ENCODE results near the gene PICK1.

Gene PICK1

GRCh38 chr22:38056969-38057891 is at the start of gene PICK1:
Gene PICK1 (plus strand): TSS chr22:38057404. CDS start chr22:38057810, 406 bp downstream.
- peak; percentile 87 for DNase-seq (ENCODE audit: low spot score)

- DNase-seq (ENCODE audit: low spot score), result no peak
Measured at GRCh38 chr22:38009000-38009806, 48.0 kb upstream of the PICK1 start.

GRCh38 chr22:38012604-38013072 is 44.6 kb upstream of the PICK1 start:
- DNase-seq (ENCODE audit: low spot score), result no peak

GRCh38 chr22:38014083-38014482 is 43.1 kb upstream of the PICK1 start:
- DNase-seq (ENCODE audit: low spot score), result no peak

GRCh38 chr22:38016182-38017151 is 40.7 kb upstream of the PICK1 start:
- DNase-seq (ENCODE audit: low spot score), result peak; percentile 97

- DNase-seq (ENCODE audit: low spot score), result peak; percentile 94
Measured at GRCh38 chr22:38017272-38017920, 39.8 kb upstream of the PICK1 start.

- no peak for DNase-seq (ENCODE audit: low spot score)
Measured at GRCh38 chr22:38017939-38018885, 39.0 kb upstream of the PICK1 start.

- DNase-seq (ENCODE audit: low spot score), result peak; percentile 87
Measured at GRCh38 chr22:38018938-38019827, 38.0 kb upstream of the PICK1 start.

- no peak for DNase-seq (ENCODE audit: low spot score)
Measured at GRCh38 chr22:38021206-38021605, 36.0 kb upstream of the PICK1 start.

- DNase-seq (ENCODE audit: low spot score), result no peak
Measured at GRCh38 chr22:38023045-38023444, 34.2 kb upstream of the PICK1 start.

- no peak for DNase-seq (ENCODE audit: low spot score)
Measured at GRCh38 chr22:38025514-38025913, 31.7 kb upstream of the PICK1 start.

- DNase-seq (ENCODE audit: low spot score), result no peak
Measured at GRCh38 chr22:38026130-38027111, 30.8 kb upstream of the PICK1 start.

- DNase-seq (ENCODE audit: low spot score), result no peak
Measured at GRCh38 chr22:38027487-38027886, 29.7 kb upstream of the PICK1 start.

- DNase-seq (ENCODE audit: low spot score), result no peak
Measured at GRCh38 chr22:38028344-38029130, 28.7 kb upstream of the PICK1 start.

- DNase-seq (ENCODE audit: low spot score), result no peak
Measured at GRCh38 chr22:38029370-38029769, 27.8 kb upstream of the PICK1 start.

- DNase-seq (ENCODE audit: low spot score), result no peak
Measured at GRCh38 chr22:38029901-38030300, 27.3 kb upstream of the PICK1 start.

Data from COLO829 (cell line).